AG20443 (cell line): Measurements from ENCODE around the gene NCOA1.
"Not testable (repeated sequence)": the region's sequence is repeated elsewhere in the genome, so short reads cannot be mapped to it uniquely, and the experiment has no call there.

ENCODE experiments used
- DNase-seq: peaks from one replicate; pipeline ENCODE4 v3.0.0; 2012; ENCODE audit warnings: low spot score, mixed read lengths

The NCOA1 gene

DNA sequence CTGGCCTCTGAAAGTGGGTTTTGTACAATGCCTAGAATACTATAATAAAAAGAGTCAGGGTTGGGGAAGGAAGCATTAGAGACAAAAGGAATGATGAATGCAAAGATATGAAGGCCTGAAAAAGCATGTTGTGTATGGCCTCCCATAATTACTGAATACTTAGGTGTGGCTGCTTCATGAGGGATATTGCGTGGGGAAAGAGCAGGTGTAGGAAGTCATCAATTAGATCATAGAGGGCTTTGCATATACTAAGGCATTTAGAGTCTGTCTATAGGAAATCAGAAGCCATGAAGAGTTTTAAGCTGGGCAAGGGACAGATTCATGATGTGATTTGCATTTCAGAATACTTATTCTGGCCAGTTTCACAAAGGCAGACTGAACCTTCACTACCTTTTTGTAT lies 48.2 kb downstream of the NCOA1 start:
- DNase-seq: no peak

DNA sequence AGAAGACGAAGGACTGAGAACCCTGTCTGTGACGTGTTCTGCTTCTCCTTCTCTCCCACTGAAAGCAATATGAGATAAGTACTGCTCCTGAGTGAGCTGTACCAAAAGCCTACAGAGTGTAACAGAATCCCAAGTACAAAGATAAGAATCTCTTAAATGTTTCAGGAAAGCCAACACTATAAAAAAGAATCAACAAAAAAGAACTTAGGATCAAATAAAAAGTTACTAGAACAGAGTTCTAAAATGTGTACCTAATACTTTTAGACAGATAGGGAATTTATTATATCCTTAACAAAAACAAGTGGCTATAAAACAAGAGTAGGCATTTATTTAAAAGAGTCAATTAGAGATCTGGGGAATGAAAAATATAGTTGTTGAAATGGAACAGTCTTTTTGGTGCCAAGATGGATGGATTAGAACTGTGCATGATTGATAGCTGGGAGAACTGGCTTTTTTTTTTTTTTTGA lies 49.0 kb downstream of the NCOA1 start:
- DNase-seq: no peak

DNA sequence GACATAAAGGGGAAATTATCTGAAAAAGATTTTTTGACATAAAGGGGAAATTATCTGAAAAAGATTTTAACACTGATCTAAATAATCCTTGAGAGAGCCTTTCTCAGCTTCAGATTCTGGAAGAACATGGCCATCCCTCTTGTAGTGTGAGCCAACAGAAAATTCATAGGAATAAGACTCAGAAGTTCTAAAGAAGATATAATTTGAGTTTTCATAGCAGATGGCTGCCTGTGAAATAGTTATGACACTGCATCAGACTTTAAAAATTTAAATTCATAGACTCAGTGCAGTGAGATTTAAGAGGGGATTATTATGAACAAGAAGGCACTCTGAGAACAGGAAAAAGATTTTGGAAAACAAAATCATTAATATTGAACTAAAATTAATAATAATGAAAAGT lies 50.6 kb downstream of the NCOA1 start:
- DNase-seq: no peak

DNA sequence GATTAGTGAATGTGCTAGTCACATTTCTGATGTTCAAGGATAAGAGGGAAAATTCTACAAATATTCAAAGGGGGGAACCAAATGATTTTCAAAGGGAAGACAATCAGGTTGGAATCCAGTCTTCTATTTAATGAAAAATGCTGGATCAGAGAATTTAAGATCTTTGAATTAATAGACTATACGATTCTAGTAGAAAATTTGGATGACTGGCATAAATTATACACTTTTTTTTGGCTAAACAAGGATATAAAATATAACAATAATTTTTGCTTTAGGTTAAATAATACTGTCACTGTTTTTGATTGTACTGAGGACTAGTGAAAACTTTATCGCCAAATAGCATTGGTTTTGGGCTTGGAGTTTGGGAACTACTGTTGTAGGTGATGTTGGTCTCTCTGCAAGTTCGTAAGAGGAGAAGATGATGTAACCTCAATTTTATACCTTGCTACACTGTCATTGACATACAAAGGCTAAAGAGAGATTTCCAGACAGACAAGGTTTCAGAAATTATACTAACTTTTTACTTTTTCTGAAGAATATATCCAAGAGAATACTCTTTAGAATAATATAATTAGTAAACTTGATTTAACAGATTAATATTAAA lies 51.3 kb downstream of the NCOA1 start:
- DNase-seq: no peak

DNA sequence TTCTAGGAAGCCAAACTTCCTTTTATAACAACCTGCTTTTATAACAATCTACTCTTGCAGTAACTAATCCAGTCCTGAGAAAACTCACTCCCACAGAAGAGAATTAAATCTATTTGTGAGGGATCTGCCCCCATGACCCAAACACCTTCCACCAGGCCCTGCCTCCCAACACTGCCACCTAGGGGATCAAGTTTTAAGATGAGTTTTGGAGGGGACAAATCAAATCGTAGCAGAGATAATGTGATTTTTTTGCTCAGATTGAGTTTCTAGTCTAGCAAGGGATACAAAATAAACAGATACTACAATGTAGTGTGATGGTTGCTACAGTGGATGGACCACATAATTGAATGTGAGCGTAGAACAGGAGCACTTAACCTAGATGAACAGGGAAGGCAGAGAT lies 52.2 kb downstream of the NCOA1 start:
- no peak for DNase-seq

- no peak for DNase-seq
These were observed 53.5 kb downstream of the NCOA1 start for GRCh38 chr2:24544456-24545115.

GRCh38 chr2:24546669-24547068 lies 55.6 kb downstream of the NCOA1 start:
- no peak for DNase-seq

DNA sequence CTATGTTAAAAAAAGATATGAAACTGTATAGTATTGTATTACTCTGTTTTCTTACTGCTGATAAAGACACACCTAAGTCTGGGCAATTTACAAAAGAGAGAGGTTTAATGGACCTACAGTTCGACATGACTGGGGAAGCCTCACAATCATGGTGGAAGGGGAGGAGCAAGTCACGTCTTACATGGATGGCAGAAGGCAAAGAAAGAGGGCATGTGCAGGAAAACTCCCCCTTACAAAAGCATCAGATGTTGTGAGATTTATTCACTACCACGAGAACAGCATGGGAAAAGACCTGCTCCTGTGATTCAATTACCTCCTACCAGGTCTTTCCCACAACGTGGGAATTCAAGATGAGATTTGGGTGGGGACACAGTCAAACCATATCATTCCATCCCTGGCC lies 57.0 kb downstream of the NCOA1 start:
- no peak for DNase-seq

- DNase-seq: not testable (repeated sequence)
These were observed 59.2 kb downstream of the NCOA1 start for GRCh38 chr2:24550301-24550700.

- DNase-seq: no peak
These were observed 60.0 kb downstream of the NCOA1 start for GRCh38 chr2:24551016-24551415.

- no peak for DNase-seq
These were observed 61.8 kb downstream of the NCOA1 start for GRCh38 chr2:24552836-24553235.

- DNase-seq: no peak
These were observed 67.9 kb downstream of the NCOA1 start for GRCh38 chr2:24558781-24559472.

GRCh38 chr2:24559473-24560113 lies 68.5 kb downstream of the NCOA1 start:
- peak; percentile 21 for DNase-seq

DNA sequence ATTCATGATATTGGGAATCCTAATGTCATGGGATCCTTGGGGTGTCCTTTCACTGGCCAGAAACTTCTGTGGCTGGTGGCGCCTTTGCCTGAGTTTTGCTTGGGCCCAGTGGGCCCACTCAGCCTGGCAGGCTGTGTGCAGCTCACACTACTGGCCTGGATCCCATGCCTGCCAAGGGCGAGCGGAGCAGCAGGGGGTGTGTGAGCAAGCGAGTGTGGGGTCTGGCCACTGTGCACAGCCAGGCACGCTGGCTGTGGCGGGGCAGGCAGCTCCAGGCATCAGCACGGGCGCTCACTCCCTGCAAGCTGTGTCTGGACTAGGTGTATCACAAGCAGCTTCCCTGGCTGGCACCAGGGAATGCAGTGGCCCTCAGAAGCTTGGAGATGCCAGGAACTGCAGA lies 74.5 kb downstream of the NCOA1 start:
- DNase-seq: no peak

DNA sequence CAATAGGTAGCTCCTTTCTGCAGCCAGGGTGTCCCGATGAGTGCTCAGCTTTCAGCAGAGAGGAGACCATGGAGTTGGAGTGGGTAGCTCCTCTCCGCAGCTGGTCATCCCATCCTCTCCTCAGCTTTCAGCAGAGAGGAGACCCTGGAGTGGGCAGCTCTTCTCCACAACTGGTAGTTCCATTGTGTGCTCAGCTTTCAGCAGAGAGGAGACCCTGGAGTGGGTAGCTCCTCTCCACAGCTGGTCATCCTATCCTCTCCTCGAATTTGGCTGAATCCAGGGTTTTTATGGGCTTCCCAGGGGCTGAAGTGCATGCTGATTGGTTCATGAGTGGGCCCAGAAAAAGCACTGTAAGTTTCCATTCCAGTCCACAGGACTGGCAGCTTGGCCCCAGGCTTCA lies 75.2 kb downstream of the NCOA1 start:
- no peak for DNase-seq

- DNase-seq: no peak
These were observed 75.6 kb downstream of the NCOA1 start for GRCh38 chr2:24566630-24567029.

GRCh38 chr2:24568551-24568950 lies 77.5 kb downstream of the NCOA1 start:
- DNase-seq: no peak

- not testable (repeated sequence) for DNase-seq
These were observed 78.5 kb downstream of the NCOA1 start for GRCh38 chr2:24569565-24569964.

GRCh38 chr2:24570225-24570624 lies 79.2 kb downstream of the NCOA1 start:
- no peak for DNase-seq

GRCh38 chr2:24571828-24572442 lies 80.9 kb downstream of the NCOA1 start:
- no peak for DNase-seq

DNA sequence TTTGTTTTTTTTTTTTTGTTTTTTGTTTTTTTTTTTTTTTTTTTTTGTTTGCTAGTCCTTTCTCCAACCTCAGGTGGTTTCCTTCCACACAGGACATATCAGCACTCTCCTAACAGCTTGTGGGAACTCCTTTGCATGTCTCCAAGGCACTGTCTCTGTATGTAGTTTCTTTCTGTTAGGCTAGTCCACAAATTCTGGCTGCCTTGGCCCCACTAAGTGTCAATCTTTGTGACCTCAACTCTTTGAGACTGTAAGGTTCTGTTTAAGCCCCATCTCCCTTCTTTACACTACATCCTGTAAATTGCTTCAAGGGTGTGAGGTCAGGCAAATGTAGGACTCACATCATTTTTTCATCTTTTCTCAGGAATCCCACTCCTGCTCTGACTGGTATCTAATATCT lies 85.1 kb downstream of the NCOA1 start:
- DNase-seq: no peak

- DNase-seq: no peak
These were observed 85.6 kb downstream of the NCOA1 start for GRCh38 chr2:24576617-24577016.
